Adrenal gland (tissue), 12 donors: Measurements from ENCODE around the gene TGFBR2. TPM values are rescaled to one million over a fixed set of nuclear protein-coding genes. Genes with fewer than 3 reads are reported as not detected.

ENCODE experiments used
- DNase-seq, 7 donors: peaks; one replicate each; pipeline ENCODE4 v3.0.0-alpha.2; 2019 to 2020
- H3K27ac ChIP-seq, 5 donors: fragments of 200-600 bp; sonication (generic) in 4 of 5; 1 replicate in 3 of 5; 2 replicates in 2 of 5; pipeline versions ENCODE4 v1.5.1 to v1.8.0; 2016 to 2020; ENCODE audit warnings: mild to moderate bottlenecking in 1 of 5
- H3K27me3 ChIP-seq: fragments of 200-600 bp; 2 replicates; pipeline ENCODE4 v1.8.0; 2021
- H3K36me3 ChIP-seq, 2 donors: fragments of 200-600 bp; replicated peaks in 1 of 2; 1 replicate in 1 of 2; 2 replicates in 1 of 2; pipeline versions ENCODE4 v1.5.1 to v1.8.0; 2018 to 2022
- H3K4me1 ChIP-seq, 2 donors: fragments of 200-600 bp; replicated peaks in 1 of 2; 1 replicate in 1 of 2; 2 replicates in 1 of 2; pipeline versions ENCODE4 v1.5.1 to v1.8.0; 2018 to 2021
- H3K4me3 ChIP-seq, 4 donors: fragments of 200-600 bp; sonication (generic) in 3 of 4; one replicate each; pipeline ENCODE4 v1.5.1; 2016 to 2018
- H3K9me3 ChIP-seq, 3 donors: fragments of 200-600 bp; sonication (generic) in 1 of 3; replicated peaks in 1 of 3; 1 replicate in 2 of 3; 2 replicates in 1 of 3; pipeline versions ENCODE4 v1.5.1 to v1.8.0; 2016 to 2021
- POLR2A ChIP-seq, 2 donors: fragments of 450-650 bp; IDR thresholded peaks; one replicate each; pipeline ENCODE4 v1.6.1; 2017; ENCODE audit warnings: antibody characterized with exemption in 2 of 2, mild to moderate bottlenecking in 2 of 2, moderate library complexity in 1 of 2
- WGBS, 4 donors: extraction: QIAGEN DNeasy Blood & Tissue Kit in 2 of 4; methylation state at CpG; one replicate each; pipeline versions ENCODE4 v1.1.5 to v1.1.7; 2013 to 2017; 5-methylcytosine and 5-hydroxymethylcytosine counted together
- intact Hi-C, 2 donors: fragments of 100-400 bp; cut with DNase I; formaldehyde crosslinking; loops; one replicate each; pipeline versions ENCODE4 v1.14.1 to v1.15.0; 2022 to 2023
- polyA plus RNA-seq, 3 donors: library from polyadenylated mRNA; stranded (reverse); fragments of 200-250 nt in 2 of 3; fragments of 350-450 nt in 1 of 3; fragmentation: Illumina TruSeq in 1 of 3; extraction: RNeasy Lipid Tissue Mini Kit (QIAGEN cat#74804) in 1 of 3; gene quantifications; one replicate each; pipeline ENCODE4 v1.2.3, GENCODE V29; 2013 to 2014
- total RNA-seq, 9 donors: library from RNA; depleted of rRNA in 4 of 9; stranded (reverse); fragments of >200 nt in 4 of 9; fragments of 120-200 nt in 1 of 9; fragmentation: NEBNext Ultra II Directional in 1 of 9; extraction: Animal tissue kit (Norgen Biotek cat#: 25700) in 1 of 9; gene quantifications; one replicate each; pipeline versions ENCODE4 v1.1.0 to v1.2.4, GENCODE V29; 2013 to 2023
- TF ChIP-seq, protein P1 (sequence below), 6 experiments: fragments of 450-650 bp in 4 of 6; fragments of 200-600 bp in 2 of 6; sonication (generic) in 1 of 6; IDR thresholded peaks; 1 replicate in 5 of 6; 2 replicates in 1 of 6; pipeline versions ENCODE4 v1.5.1 to v1.8.0; 2016 to 2021; ENCODE audit warnings: antibody characterized with exemption in 6 of 6, mild to moderate bottlenecking in 2 of 6, moderate library complexity in 1 of 6
- donor health status: healthy with polysubstance abuse.
- donor health status: Bipolar disorder and iron deficiency.
- donor health status: DM: yes; HTN: yes; CAD: no.
- donor health status: DM: no; HTN: no; CAD: no.
- donor health status: DM: no; HTN: no; CAD: no.
- donor health status: DM: yes; HTN: yes; CAD: no.

Gene TGFBR2
- total and polyA plus RNA-seq, 12 donors: 19.1 to 296 (median 153) TPM

DNA sequence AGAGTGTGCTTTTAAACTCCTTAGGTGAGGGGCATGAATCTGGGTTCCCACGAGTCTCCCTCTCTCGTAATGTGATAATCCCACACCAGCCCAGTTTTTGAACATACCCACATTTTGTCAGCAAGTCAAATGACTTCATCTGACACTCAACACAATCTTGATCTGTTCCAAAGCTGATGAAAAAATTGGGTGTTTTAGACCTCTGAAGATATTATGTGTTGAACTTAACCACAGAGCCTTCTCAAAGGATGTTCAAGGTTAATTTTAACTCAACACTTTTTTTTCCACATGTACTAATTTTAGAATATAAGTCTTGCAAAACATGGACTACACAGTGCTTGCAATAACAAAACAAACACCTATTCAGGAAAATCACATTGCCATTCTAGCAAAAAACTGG is 123.1 kb downstream of the TGFBR2 start:
- intact Hi-C loops: no loop called here
- WGBS, 4 donors: 81 to 92% (median 92%) methylated on average over 2 of the region's 2 CpGs
- H3K9me3 ChIP-seq: no peaks in the 10 kb centered on the region

GRCh38 chr3:30729936-30730335 is 123.5 kb downstream of the TGFBR2 start:
- H3K4me1 ChIP-seq: no peaks in the 10 kb centered on the region
- peaks cover under 1% of the 10 kb centered on the region for H3K27me3 ChIP-seq
- no peak for DNase-seq
- H3K27ac ChIP-seq: no peak overlapping the region
- no peaks in the 10 kb centered on the region for H3K36me3 ChIP-seq
- H3K9me3 ChIP-seq: no peaks in the 10 kb centered on the region
- intact Hi-C loops: no loop called here
- no peak overlapping the region for H3K4me3 ChIP-seq
- TF ChIP-seq POLR2A (IDR thresholded peaks at IDR 0.05): no peak
- TF ChIP-seq, protein P1, sequence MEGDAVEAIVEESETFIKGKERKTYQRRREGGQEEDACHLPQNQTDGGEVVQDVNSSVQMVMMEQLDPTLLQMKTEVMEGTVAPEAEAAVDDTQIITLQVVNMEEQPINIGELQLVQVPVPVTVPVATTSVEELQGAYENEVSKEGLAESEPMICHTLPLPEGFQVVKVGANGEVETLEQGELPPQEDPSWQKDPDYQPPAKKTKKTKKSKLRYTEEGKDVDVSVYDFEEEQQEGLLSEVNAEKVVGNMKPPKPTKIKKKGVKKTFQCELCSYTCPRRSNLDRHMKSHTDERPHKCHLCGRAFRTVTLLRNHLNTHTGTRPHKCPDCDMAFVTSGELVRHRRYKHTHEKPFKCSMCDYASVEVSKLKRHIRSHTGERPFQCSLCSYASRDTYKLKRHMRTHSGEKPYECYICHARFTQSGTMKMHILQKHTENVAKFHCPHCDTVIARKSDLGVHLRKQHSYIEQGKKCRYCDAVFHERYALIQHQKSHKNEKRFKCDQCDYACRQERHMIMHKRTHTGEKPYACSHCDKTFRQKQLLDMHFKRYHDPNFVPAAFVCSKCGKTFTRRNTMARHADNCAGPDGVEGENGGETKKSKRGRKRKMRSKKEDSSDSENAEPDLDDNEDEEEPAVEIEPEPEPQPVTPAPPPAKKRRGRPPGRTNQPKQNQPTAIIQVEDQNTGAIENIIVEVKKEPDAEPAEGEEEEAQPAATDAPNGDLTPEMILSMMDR (IDR thresholded peaks at IDR 0.05): no peak

More for the DNA sequence above, 123.1 kb downstream of the TGFBR2 start:
- Histone ChIP-seq H3K4me3 (no peak overlapping the region), H3K36me3 (no peaks in the 10 kb centered on the region), H3K27me3 (no peaks in the 10 kb centered on the region), H3K4me1 (no peaks in the 10 kb centered on the region), H3K27ac (no peak overlapping the region)
- no peak for DNase-seq
- no peak for TF ChIP-seq POLR2A (IDR thresholded peaks at IDR 0.05)
- TF ChIP-seq, protein P1 (IDR thresholded peaks at IDR 0.05): no peak

- H3K36me3 ChIP-seq: no peaks in the 10 kb centered on the region
- no peak for DNase-seq
- H3K4me3 ChIP-seq: no peak overlapping the region
- intact Hi-C loops: no loop called here
- H3K27me3 ChIP-seq: peaks cover 5% of the 10 kb centered on the region
- no peaks in the 10 kb centered on the region for H3K9me3 ChIP-seq
- H3K27ac ChIP-seq: no peak overlapping the region
- no peaks in the 10 kb centered on the region for H3K4me1 ChIP-seq
- 79 to 92% (median 87%) methylated on average over 3 of the region's 3 CpGs for WGBS, 4 donors
- TF ChIP-seq, protein P1 (IDR thresholded peaks at IDR 0.05): no peak
- no peak for TF ChIP-seq POLR2A (IDR thresholded peaks at IDR 0.05)
Observed at GRCh38 chr3:30730967-30731366, 124.6 kb downstream of the TGFBR2 start.

- no peak for TF ChIP-seq POLR2A (IDR thresholded peaks at IDR 0.05)
- TF ChIP-seq, protein P1 (IDR thresholded peaks at IDR 0.05): no peak
- Histone ChIP-seq H3K36me3 (no peaks in the 10 kb centered on the region), H3K9me3 (no peaks in the 10 kb centered on the region), H3K4me1 (no peaks in the 10 kb centered on the region), H3K27ac (no peak overlapping the region), H3K27me3 (peaks cover 5% of the 10 kb centered on the region), H3K4me3 (no peak overlapping the region)
- no peak for DNase-seq
- intact Hi-C loops: no loop called here
- WGBS, 4 donors: 57 to 82% (median 65%) methylated on average over 1 of the region's 1 CpG
Observed at GRCh38 chr3:30733209-30733608, 126.8 kb downstream of the TGFBR2 start.
